Vagina (tissue), 2 donors: Measurements from ENCODE around the gene KAZN.

Source experiments
- POLR2A ChIP-seq, 2 donors: fragments of 450-650 bp; IDR thresholded peaks; one replicate each; pipeline ENCODE4 v1.6.1; 2017; ENCODE audit warnings: antibody characterized with exemption in 2 of 2, mild to moderate bottlenecking in 2 of 2, moderate library complexity in 2 of 2
- POLR2AphosphoS5 ChIP-seq, 2 donors: sonication (generic); formaldehyde crosslinking; IDR thresholded peaks; one replicate each; pipeline ENCODE4 v1.9.0; 2017; ENCODE audit warnings: antibody characterized with exemption in 2 of 2, mild to moderate bottlenecking in 2 of 2, low read depth in 1 of 2; ENCODE audit not compliant: insufficient read depth in 1 of 2
- TF ChIP-seq, protein P1 (sequence below), 3 experiments: fragments of 450-650 bp in 2 of 3; fragments of 200-600 bp in 1 of 3; sonication (generic) in 1 of 3; IDR thresholded peaks; one replicate each; pipeline ENCODE4 v1.5.1; 2017 to 2019; ENCODE audit warnings: antibody characterized with exemption in 3 of 3, mild to moderate bottlenecking in 2 of 3, moderate library complexity in 2 of 3

DNA sequence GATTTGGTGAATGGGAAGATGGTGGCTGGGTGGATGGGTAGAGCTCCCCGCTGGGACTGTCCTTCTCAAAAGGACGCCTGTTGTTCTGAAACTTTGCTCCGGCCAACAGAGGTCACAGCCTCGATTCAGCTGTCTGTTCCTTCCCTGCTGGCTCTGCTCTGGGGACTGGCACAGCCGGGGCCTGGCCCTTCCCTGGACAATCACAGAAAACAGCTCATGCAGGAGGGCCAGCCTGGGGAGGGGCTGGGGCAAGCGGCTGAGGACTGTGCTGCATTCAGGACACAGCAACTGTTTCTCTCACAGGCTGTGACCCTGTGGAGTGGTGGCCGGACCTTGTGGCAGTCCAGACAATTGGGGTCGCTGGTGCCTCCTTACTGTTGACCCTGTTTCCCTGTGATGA is 444.4 kb downstream of the KAZN start:
- TF ChIP-seq, protein P1, sequence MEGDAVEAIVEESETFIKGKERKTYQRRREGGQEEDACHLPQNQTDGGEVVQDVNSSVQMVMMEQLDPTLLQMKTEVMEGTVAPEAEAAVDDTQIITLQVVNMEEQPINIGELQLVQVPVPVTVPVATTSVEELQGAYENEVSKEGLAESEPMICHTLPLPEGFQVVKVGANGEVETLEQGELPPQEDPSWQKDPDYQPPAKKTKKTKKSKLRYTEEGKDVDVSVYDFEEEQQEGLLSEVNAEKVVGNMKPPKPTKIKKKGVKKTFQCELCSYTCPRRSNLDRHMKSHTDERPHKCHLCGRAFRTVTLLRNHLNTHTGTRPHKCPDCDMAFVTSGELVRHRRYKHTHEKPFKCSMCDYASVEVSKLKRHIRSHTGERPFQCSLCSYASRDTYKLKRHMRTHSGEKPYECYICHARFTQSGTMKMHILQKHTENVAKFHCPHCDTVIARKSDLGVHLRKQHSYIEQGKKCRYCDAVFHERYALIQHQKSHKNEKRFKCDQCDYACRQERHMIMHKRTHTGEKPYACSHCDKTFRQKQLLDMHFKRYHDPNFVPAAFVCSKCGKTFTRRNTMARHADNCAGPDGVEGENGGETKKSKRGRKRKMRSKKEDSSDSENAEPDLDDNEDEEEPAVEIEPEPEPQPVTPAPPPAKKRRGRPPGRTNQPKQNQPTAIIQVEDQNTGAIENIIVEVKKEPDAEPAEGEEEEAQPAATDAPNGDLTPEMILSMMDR (IDR thresholded peaks at IDR 0.05): no peak
- no peak for TF ChIP-seq POLR2A (IDR thresholded peaks at IDR 0.05)
- TF ChIP-seq POLR2AphosphoS5 (IDR thresholded peaks at IDR 0.05; ENCODE audit: insufficient read depth in 1 of 2, low read depth in 1 of 2): no peak
